H1 (cell line): ENCODE measurements around the gene KRTAP12-2.

Experiments used
- BRCA1 ChIP-seq: IDR thresholded peaks from 2 replicates; pipeline ENCODE4 v1.6.1; 2012; ENCODE audit warnings: low read depth, low read length, improper control_type of control experiment
- CBX8 ChIP-seq: fragments of 300-800, 300-1000 bp; sonication (generic); IDR thresholded peaks from 2 replicates; pipeline ENCODE4 v1.7.1; 2016; ENCODE audit warnings: low read depth, low read length, borderline replicate concordance
- CREB1 ChIP-seq: IDR thresholded peaks from 2 replicates; pipeline ENCODE4 v1.6.1; 2012; ENCODE audit warnings: inconsistent platforms
- EP300 ChIP-seq, 2 experiments: IDR thresholded peaks; 1 replicate in 1 of 2; 2 replicates in 1 of 2; pipeline ENCODE4 v1.6.1; 2011 to 2012; ENCODE audit warnings: low read depth in 2 of 2, low read length in 2 of 2, mild to moderate bottlenecking in 2 of 2, borderline replicate concordance in 1 of 2, inconsistent platforms in 1 of 2, moderate library complexity in 1 of 2
- HDAC6 ChIP-seq: IDR thresholded peaks from one replicate; pipeline ENCODE4 v1.7.1; 2012; ENCODE audit warnings: low read depth, mild to moderate bottlenecking, inconsistent platforms, low read length, moderate library complexity
- POLR2A ChIP-seq, 2 experiments: IDR thresholded peaks; 1 replicate in 1 of 2; 2 replicates in 1 of 2; pipeline ENCODE4 v1.6.1; 2011; ENCODE audit warnings: low read depth in 2 of 2, low read length in 2 of 2, mild to moderate bottlenecking in 2 of 2; ENCODE audit errors: control extremely low read depth in 1 of 2
- POLR2AphosphoS5 ChIP-seq: IDR thresholded peaks from 2 replicates; pipeline ENCODE4 v1.6.1; 2011; ENCODE audit warnings: low read depth, low read length
- POU5F1 ChIP-seq: IDR thresholded peaks from 2 replicates; pipeline ENCODE4 v1.6.1; 2011; ENCODE audit warnings: low read depth, mild to moderate bottlenecking, low read length, moderate library complexity
- RXRA ChIP-seq: IDR thresholded peaks from 2 replicates; pipeline ENCODE4 v1.6.1; 2011; ENCODE audit warnings: low read depth, mild to moderate bottlenecking, low read length, moderate library complexity; ENCODE audit not compliant: insufficient read depth
- SP1 ChIP-seq: IDR thresholded peaks from 2 replicates; pipeline ENCODE4 v1.6.1; 2011; ENCODE audit warnings: low read depth, low read length
- TF ChIP-seq, protein P1 (sequence below), 3 experiments: IDR thresholded peaks; 1 replicate in 2 of 3; 2 replicates in 1 of 3; pipeline versions ENCODE4 v1.5.1 to v1.6.1; 2011; ENCODE audit warnings: low read length in 3 of 3, mild to moderate bottlenecking in 3 of 3, inconsistent platforms in 2 of 3, low read depth in 1 of 3, moderate library complexity in 1 of 3; ENCODE audit not compliant: insufficient read depth in 1 of 3; ENCODE audit errors: control extremely low read depth in 1 of 3

DNA sequence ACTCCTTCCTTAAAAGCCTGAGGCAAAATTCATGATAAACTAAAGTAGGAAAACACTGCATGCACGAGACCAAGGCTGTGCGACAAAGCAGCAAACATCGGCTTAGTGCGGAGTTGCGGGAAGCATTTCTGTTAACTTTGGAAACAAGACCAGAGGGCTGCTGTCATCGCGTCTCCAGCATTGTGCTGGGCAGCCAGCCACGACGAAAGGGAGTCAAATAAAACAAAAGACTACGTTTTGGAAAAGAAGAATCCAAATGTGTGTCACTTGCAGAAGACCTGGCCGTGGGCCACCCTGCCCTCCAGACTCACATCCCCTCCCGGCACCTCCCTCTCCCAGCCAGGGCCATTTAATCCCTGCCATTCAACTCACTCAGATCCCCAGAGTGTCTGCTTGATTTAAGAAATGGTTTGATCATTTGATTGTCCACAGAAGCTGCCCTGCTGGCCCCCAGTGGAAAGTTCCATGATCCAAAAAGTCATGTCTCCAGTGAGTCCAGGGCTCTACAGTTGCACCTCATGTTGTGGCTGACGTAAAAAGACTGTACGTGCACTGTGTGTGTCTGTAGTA is 22.9 kb downstream of the KRTAP12-2 start:
- TF ChIP-seq, protein P1, sequence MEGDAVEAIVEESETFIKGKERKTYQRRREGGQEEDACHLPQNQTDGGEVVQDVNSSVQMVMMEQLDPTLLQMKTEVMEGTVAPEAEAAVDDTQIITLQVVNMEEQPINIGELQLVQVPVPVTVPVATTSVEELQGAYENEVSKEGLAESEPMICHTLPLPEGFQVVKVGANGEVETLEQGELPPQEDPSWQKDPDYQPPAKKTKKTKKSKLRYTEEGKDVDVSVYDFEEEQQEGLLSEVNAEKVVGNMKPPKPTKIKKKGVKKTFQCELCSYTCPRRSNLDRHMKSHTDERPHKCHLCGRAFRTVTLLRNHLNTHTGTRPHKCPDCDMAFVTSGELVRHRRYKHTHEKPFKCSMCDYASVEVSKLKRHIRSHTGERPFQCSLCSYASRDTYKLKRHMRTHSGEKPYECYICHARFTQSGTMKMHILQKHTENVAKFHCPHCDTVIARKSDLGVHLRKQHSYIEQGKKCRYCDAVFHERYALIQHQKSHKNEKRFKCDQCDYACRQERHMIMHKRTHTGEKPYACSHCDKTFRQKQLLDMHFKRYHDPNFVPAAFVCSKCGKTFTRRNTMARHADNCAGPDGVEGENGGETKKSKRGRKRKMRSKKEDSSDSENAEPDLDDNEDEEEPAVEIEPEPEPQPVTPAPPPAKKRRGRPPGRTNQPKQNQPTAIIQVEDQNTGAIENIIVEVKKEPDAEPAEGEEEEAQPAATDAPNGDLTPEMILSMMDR (IDR thresholded peaks at IDR 0.05; ENCODE audit: control extremely low read depth in 1 of 3, insufficient read depth in 1 of 3, low read depth in 1 of 3, low read length in 3 of 3): no peak
- no peak for TF ChIP-seq RXRA
- no peak for TF ChIP-seq SP1
- no peak for TF ChIP-seq HDAC6
- TF ChIP-seq CREB1: no peak
- TF ChIP-seq EP300 (IDR thresholded peaks at IDR 0.05; ENCODE audit: borderline replicate concordance in 1 of 2, low read depth in 2 of 2, low read length in 2 of 2): no peak
- TF ChIP-seq POU5F1: no peak
- no peak for TF ChIP-seq POLR2A (IDR thresholded peaks at IDR 0.05; ENCODE audit: control extremely low read depth in 1 of 2, low read depth in 2 of 2, low read length in 2 of 2)
- no peak for TF ChIP-seq POLR2AphosphoS5
- TF ChIP-seq CBX8: no peak
- no peak for TF ChIP-seq BRCA1
